Activated CD8-positive, alpha-beta memory T cell treated with anti-CD3 and anti-CD28 coated beads, Interleukin-2, amount 50 U/mL, for 48 hours (primary cell): ENCODE data around the gene CTBP2.

Source experiments
- DNase-seq: peaks from one replicate; pipeline ENCODE4 v3.0.0-alpha.2; 2020

CTBP2 gene

GRCh38 chr10:125159932-125160855 is at the start of gene CTBP2:
TSS of gene CTBP2 (minus strand) at chr10:125160563.
- peak; percentile 49 for DNase-seq

GRCh38 chr10:125209591-125210355 is 49.4 kb upstream of the CTBP2 start:
- no peak for DNase-seq

DNA sequence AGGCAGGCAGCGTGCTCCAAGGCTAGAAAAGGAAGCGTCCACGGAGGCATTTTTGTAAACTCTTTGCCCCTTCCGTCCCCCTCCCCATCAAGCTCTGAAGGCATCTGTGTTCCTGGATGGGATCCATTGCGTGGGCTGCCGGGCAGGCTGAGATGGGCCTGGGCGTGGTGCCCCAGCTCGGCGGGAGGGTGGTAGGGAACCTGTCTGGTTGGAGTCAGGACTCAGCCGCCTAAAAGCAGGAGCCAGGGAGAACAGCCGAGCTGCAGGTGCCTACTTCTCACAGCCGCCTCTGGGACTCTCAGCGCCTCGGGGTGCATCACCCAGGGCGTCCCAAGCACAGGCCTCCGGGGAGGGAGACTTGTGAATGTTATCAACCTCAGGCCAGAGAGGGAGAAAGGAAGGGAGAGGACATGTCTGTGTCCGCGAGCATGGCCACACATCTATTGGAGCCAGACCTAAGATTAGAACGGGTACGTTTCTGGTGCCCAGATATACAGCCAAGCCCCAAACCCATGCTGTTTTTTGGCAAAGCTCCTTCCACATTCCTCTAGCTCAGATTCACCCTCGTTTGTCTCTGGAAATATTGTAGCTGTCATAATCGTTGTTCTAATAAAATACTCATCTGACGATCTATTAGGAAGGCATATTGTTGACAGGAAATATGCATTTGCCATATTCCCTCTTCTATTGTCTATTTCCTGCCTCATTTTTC is 48.6 kb upstream of the CTBP2 start:
- no peak for DNase-seq

- DNase-seq, result no peak
Observed at GRCh38 chr10:125206623-125207022, 46.3 kb upstream of the CTBP2 start.

DNA sequence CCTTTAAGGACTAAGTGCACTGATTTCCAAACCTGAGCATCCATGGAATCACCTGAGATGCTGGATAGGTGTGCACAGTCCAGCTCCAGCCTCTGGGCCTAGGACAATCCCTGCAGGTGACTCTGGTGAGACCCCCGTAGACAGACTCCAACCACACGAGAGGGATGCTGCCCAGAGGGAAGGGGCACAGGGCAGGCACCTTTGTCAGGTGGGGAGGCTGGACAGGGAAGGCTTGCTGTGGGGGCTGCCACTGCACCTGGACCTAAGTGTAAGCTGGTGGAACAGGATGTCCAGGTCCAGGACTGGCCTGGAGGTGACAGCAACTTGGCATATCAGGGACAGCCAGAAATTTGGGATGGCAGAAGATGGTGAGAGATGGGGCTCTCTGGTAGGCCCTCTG is 45.1 kb upstream of the CTBP2 start:
- DNase-seq, result no peak

DNA sequence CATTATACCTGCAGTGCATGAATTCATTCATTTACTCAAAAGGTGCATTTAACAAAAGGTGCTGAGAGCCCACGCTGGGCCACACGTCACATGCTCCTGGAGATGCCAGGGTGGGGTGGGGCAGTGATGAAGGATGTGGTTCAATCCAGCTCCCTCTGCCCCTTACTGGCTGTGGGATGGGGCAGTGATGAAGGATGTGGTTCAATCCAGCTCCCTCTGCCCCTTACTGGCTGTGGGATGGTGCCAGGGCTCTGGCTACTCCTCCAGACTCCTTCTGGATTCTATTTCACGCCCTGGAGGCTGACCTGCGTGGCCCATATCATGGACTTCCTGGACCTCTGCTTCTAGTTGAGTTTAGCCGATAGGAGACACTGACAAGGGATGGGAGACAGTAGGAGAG is 44.0 kb upstream of the CTBP2 start:
- no peak for DNase-seq

DNA sequence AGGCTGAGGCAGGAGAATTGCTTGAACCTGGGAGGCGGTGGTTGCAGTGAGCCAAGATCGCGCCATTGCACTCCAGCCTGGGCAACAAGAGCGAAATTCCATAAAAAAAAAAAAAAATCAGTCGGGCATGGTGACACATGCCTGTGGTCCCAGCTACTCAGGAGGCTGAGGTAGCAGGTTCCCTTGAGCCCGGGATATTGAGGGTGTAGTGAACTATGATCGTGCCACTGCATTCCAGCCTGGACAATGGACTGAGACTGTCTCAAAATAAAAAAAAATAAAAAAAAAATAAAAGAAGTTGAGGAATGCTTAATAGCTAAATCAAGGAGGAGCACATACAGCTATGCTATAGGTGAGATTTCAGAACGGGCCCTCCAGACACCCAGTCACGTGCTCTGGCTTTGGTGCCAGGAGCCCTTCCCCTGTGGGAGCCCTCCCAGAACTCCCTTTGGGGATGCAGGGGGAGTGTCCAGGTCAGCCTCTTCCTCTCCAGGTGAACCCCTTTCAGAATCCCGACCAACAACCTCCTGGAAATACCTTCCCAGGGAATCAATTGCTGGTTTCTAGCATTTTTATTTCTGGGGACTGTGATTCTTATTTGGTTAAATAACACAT is 42.9 kb upstream of the CTBP2 start:
- DNase-seq, result no peak

DNA sequence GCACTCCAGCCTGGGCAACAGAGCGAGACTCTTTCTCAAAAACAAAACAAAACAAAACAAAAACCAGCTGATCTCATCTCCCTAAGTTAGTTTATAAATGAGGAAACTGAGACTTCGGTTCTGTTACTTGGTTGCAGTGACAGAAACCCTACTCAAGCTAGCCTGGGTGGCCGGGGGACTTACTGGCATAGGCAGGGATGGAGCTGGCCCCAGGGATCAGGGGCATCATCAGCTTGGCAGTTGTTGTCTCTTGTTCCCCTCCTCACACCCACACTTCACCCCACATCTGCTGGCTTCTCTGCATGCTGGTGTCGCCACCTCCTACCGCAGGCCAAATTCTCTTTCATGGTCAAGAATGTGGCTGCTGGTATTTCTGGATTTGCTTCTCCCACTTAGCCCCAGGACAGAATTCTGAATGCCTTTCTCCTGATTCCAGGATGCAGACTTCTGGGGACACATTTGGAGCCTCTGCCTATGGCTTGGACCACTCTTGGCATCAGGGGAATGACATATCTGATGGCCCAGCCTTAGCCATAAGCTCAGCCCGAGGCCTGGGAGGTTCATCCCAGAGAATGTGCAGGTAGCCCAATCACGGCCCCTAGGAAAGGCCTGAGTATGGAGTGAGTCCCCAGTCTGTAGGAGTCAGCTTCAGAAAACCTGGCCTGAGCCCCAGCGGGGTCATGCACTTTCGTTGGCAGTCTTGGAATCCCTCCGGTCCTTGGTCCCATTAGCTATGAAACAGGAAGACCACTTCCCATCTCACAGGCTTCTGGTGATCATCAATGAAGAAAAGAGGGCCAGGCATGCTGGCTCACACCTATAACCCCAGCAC is 41.6 kb upstream of the CTBP2 start:
- DNase-seq, result no peak

DNA sequence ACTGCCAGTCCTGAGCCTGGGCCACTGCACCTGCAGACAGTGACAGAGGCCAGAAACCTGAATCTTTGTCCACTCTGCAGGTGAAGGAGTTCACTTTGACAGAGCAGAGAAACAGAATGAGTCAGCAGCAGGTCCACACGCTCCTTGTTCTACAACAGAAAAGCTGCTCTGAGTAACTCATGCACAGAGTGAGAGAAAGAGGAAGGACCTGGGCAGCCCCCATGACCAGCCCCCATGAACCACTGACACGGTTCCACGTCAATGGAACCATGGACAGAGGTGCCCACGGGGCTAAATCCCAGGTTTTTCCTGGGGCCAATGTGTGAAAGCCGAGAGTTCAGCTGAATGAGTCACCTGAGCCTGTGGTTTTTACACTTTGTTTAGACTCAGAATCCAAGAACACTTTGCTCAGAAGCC is 40.8 kb upstream of the CTBP2 start:
- DNase-seq, result no peak

DNA sequence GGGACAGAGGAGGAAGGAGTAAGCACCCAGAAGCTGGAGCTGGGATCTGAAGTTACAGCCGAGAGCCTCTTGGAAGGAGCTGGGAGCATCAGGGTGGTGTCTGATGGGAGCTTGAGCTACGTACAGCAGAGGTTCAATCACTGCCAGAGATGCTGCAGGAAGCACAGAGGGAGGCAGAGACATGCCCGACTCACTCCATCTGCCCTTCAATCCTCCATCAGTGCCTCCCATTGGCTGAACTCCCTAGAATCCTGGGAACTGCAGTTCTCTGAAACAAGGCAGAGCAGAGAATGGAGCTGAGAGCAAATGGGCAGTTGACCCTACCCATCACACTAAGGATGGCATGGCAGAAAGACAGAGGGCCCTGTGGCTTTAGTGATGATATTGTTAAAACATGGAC is 40.0 kb upstream of the CTBP2 start:
- no peak for DNase-seq

DNA sequence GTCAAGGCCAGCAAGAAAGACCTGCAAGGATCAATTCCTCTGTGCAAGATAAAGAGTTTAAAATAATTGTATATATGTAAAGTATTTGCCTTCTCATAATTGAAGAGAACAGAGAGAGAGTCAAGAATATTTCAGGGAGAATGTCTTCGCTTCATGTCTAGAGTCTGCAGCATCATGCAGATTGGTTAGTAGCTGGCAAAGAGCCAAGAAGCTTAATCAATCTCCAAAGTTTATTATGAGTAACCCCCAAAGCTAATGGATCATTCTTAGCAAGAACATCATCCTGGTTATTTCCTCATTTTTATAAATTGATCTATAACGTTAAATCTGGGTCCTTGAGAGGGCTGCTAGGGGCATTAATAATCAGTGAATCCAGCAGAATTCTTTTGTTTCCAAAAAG is 38.9 kb upstream of the CTBP2 start:
- DNase-seq, result no peak

- no peak for DNase-seq
Observed at GRCh38 chr10:125194814-125195213, 34.5 kb upstream of the CTBP2 start.

DNA sequence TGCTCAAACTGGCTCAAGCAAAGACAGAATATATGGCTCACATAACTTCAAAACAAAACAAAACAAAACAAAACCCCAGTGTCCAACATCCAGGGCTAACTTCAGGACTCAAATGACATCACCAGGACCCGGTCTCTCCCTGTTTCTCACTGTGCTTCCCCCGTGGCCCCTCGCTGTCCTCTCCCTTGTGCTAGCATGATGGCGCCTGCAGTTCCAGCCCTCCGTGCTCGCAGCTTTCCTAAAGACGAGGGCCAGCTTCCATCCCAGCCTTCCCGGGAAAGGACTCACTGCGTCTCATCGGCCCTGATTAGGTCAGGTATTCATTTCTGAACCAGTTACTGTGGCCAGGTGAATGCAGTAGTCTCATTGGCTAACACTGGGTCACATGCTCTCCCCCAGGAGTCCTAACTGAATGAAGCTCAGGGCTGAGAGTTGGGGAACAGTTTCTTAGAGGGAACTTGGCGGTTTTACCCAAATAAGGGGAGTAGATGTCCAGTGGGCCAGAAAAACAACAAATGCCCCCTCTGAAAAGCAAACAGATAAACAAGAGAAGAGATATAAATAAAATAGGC is 33.0 kb upstream of the CTBP2 start:
- DNase-seq, result no peak

DNA sequence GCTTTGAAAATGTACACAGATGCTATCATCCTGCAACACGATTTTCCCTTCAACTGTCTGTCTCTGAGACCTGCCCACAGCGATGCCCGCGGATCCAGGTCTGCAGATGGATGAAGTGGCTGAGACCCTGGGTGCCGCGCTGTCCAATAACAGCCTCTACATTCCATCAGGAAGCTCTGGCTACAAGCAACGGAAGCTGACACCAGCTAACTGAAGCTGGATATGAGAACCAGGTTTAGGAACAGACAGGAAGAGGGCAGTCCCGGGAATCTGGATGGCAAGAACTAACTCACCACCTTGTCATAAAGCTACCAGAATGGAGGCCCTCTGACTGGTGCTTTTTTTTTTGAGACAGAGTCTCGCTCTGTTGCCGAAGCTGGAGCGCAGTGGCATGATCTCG is 32.3 kb upstream of the CTBP2 start:
- no peak for DNase-seq

DNA sequence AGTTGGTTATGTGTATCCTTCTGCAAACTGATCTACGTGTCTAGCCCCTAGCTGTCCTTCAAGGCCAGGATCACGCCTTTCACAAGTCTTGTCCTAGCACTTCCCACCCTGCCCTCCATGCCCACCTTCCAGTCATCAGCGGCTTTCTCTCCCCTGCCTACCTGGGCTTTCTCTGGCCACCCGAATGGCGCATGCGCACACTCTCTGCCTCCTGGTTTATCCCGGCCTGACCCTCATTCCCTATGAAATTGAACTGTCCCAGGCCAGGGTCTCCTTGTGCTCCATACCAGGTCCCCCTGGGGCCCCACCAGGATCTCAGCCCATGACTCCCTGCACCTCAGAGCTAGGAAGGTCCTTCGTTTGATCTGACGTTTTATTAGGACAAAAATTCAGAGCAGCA is 31.6 kb upstream of the CTBP2 start:
- no peak for DNase-seq

GRCh38 chr10:125190946-125191345 is 30.6 kb upstream of the CTBP2 start:
- DNase-seq, result no peak

DNA sequence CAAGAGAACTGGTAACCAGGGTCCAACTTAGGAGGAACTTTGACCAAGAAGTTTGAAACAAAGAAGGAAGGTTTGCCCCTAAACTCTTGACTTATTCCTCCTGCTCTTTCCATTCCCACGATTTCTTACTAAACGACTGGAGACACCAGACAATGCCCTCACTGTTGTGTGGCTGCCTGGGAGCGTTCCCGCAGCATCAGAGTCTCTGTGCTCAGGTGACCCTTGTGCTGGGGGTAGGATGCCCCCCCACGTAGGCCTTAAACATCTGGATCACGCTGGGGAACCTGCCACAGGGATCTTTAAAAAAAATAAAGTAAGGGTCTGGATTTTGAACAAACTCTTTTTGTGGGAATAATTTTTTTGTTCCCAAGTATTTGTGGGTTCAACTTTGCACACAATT is 30.1 kb upstream of the CTBP2 start:
- DNase-seq, result no peak

- no peak for DNase-seq
Observed at GRCh38 chr10:125189162-125189561, 28.8 kb upstream of the CTBP2 start.

DNA sequence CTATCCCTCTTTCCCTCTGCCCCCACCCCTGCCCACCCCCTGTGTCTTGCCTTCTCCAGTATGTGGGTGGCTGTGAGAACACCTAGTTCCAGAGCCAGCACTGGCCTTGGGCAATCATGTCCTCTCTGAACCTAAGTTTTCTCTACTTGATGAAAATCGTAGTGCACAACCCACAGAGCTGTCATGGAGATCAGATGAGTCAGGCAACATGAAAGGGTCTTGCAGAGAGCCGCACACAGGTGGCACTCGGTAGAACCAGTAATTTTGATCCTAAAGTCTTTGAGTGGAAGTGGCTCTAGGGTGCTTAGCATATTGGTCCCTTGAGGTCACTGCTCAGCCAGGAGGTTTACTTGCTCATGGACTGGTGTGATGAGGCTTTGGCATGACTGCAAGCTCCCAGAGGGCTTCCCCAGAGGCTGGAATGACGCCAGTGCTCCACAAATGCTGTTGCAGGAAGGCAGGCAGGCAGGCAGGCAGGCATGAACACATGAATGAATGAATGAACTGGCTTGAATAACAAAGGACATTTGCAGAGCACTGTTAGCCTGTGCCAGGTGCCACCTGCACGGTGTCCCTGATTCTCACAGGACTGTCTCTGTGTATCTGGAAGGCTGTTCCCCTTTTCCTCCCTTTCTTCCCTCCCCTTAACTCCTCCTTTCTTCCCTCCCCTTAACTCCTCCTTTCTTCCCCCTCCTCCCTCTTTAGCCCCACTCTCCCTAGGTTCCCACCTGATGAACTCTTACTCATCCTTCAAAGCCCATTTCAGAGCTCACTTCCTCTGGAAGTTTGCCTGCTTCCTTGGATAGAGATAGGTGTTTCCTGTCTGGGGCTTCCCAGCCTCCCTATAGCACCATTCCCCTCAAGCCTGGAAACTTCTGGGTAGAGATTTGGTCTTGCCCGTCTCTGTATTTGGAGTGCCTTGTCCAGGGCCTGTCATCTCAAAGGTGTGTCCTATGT is 27.2 kb upstream of the CTBP2 start:
- no peak for DNase-seq

DNA sequence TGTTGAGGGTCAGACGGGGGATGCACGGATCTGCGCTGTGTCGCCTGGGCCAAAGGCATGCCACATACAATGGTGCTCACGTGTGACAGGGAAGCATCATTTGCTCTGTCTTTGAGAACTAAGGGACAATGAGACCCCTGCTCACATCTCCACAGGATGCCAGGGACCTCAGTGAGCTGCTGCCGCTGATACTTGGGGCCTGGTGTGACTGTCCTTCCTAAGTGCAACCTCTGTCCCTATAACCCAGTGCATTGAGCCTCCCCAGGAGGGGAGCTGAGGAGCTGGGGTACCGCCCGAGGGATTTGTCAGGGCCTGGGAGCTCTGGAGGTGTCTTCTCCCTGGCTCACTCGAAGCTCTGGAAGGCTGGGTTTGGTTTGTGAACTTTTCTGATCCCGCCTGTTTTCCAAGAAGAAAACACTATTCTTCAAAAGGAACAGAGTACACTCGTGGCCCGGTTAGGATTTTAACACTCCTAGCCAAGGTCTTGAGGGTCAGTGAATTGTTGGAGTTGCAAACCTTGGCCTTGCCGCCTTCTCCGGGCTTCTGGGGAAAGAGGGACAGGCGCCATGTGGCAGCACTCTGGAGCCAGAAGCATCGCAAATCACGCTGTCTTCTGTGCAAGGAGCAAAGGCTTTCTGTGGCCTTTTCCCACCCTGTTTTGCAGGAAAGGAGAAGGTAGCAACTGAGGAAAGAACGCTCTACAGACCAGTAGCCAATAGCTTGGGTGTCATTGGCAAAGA is 26.2 kb upstream of the CTBP2 start:
- no peak for DNase-seq
